Naive thymus-derived CD4-positive, alpha-beta T cell (primary cell): ENCODE results near the gene CCDC6. TPM values are rescaled to one million over a fixed set of nuclear protein-coding genes. Genes with fewer than 3 reads are reported as not detected.
"Not testable (repeated sequence)": the region's sequence is repeated elsewhere in the genome, so short reads cannot be mapped to it uniquely, and the experiment has no call there.

Source experiments
- ATAC-seq: fragments of 150-1000 bp; cut with Tn5 transposase; 2 replicates; pipeline ENCODE4 v1.10.0; 2021; ENCODE audit warnings: mild to moderate bottlenecking, moderate library complexity
- CTCF ChIA-PET: fragments of 350-600 bp; sonication (Branson Sonifier 250); formaldehyde crosslinking; loops from one replicate; lab custom pipeline; 2021; ENCODE audit warnings: antibody characterized with exemption; lab: Charles Lee
- POLR2A ChIA-PET: fragments of 350-600 bp; sonication (Branson Sonifier 250); formaldehyde crosslinking; loops from one replicate; lab custom pipeline; 2021; ENCODE audit warnings: antibody characterized with exemption, inconsistent platforms; lab: Charles Lee
- DNase-seq, 9 donors: peaks; one replicate each; pipeline versions ENCODE4 v3.0.0 to v3.0.0-alpha.2; 2020 to 2022; ENCODE audit warnings: mixed read lengths in 1 of 9
- H3K27ac ChIP-seq: one replicate; pipeline ENCODE4 v1.7.0; 2013; ENCODE audit warnings: mild to moderate bottlenecking, low read depth, low read length, moderate library complexity
- H3K27me3 ChIP-seq, 2 donors: one replicate each; pipeline ENCODE4 v1.7.0; 2013; ENCODE audit warnings: low read length in 2 of 2, mild to moderate bottlenecking in 2 of 2, moderate library complexity in 2 of 2; ENCODE audit not compliant: control insufficient read depth in 2 of 2, insufficient read depth in 2 of 2
- H3K36me3 ChIP-seq, 3 experiments: 1 replicate in 2 of 3; 2 replicates in 1 of 3; pipeline ENCODE4 v1.7.0; 2013; ENCODE audit warnings: low read length in 3 of 3, mild to moderate bottlenecking in 3 of 3, moderate library complexity in 1 of 3; ENCODE audit not compliant: insufficient read depth in 3 of 3, control insufficient read depth in 2 of 3
- H3K4me1 ChIP-seq, 2 donors: one replicate each; pipeline ENCODE4 v1.7.0; 2013; ENCODE audit warnings: low read length in 2 of 2, mild to moderate bottlenecking in 2 of 2, moderate library complexity in 1 of 2; ENCODE audit not compliant: control insufficient read depth in 2 of 2, insufficient read depth in 2 of 2
- H3K4me3 ChIP-seq: 2 replicates; pipeline ENCODE4 v1.7.0; 2013; ENCODE audit warnings: mild to moderate bottlenecking, low read length
- H3K9me3 ChIP-seq, 3 experiments: 1 replicate in 2 of 3; 2 replicates in 1 of 3; pipeline ENCODE4 v1.7.0; 2013; ENCODE audit warnings: low read length in 3 of 3; ENCODE audit not compliant: control insufficient read depth in 2 of 3
- H3K27ac Mint-ChIP-seq, 9 donors: one replicate each; pipeline ENCODE4 v1.8.0; 2020 to 2022; ENCODE audit warnings: mixed read lengths in 9 of 9, mild to moderate bottlenecking in 8 of 9, moderate library complexity in 5 of 9, inconsistent platforms in 2 of 9
- H3K27me3 Mint-ChIP-seq, 5 donors: one replicate each; pipeline ENCODE4 v1.8.0; 2021 to 2022; ENCODE audit warnings: mixed read lengths in 5 of 5, mild to moderate bottlenecking in 1 of 5
- H3K36me3 Mint-ChIP-seq, 5 donors: one replicate each; pipeline ENCODE4 v1.8.0; 2020 to 2022; ENCODE audit warnings: mixed read lengths in 5 of 5, mild to moderate bottlenecking in 3 of 5, inconsistent platforms in 1 of 5
- H3K4me1 Mint-ChIP-seq, 7 donors: one replicate each; pipeline ENCODE4 v1.8.0; 2020 to 2022; ENCODE audit warnings: mixed read lengths in 7 of 7, mild to moderate bottlenecking in 3 of 7, inconsistent platforms in 1 of 7
- H3K4me3 Mint-ChIP-seq, 10 donors: one replicate each; pipeline ENCODE4 v1.8.0; 2020 to 2022; ENCODE audit warnings: mild to moderate bottlenecking in 10 of 10, mixed read lengths in 10 of 10, moderate library complexity in 6 of 10, inconsistent platforms in 2 of 10
- H3K9me3 Mint-ChIP-seq, 11 donors: one replicate each; pipeline ENCODE4 v1.8.0; 2020 to 2022; ENCODE audit warnings: mixed read lengths in 11 of 11, mild to moderate bottlenecking in 4 of 11, inconsistent platforms in 1 of 11, moderate library complexity in 1 of 11
- intact Hi-C, 2 donors: fragments of 100-400 bp; cut with micrococcal nuclease; formaldehyde crosslinking; loops; one replicate each; pipeline ENCODE4 v1.15.1; 2023
- polyA plus RNA-seq, 2 donors: library from polyadenylated mRNA; unstranded; fragments of 300-500 nt; fragmentation: Illumina TruSeq; gene quantifications; one replicate each; pipeline ENCODE4 v1.2.3, GENCODE V29; 2021
- total RNA-seq, 6 experiments: library from RNA in 5 of 6; stranded (reverse) in 5 of 6; gene quantifications; 1 replicate in 5 of 6; 2 replicates in 1 of 6; pipeline ENCODE4 v1.2.3 and lab custom pipeline; 2021 to 2026

CCDC6 gene
- total and polyA plus RNA-seq, 7 experiments from 2014 or later = 4.2 to 34.3 (median 21.0) TPM

- Histone ChIP-seq H3K4me1 (no peaks in the 10 kb centered on the region), H3K9me3 (no peaks in the 10 kb centered on the region), H3K4me3 (no peak within 1 kb of the TSS), H3K36me3 (no peaks in the 10 kb centered on the region), H3K27ac (no peak within 1 kb of the TSS), H3K27me3 (no peaks in the 10 kb centered on the region)
- POLR2A ChIA-PET = no interaction called here
- intact Hi-C loops = no loop called here
- Mint-ChIP-seq H3K9me3 (no peaks in the 10 kb centered on the region), H3K4me3 (no peak within 1 kb of the TSS), H3K4me1 (no peaks in the 10 kb centered on the region), H3K27ac (no peak within 1 kb of the TSS), H3K36me3 (no peaks in the 10 kb centered on the region), H3K27me3 (peaks cover 0 to 25% (median 15%) of the 10 kb centered on the region in 5 donors)
- ATAC-seq = no peak
- CTCF ChIA-PET = no interaction called here
- DNase-seq = no peak
Measured at GRCh38 chr10:59753267-59753666, 153.1 kb downstream of the CCDC6 start, which contains the start of gene MRLN. Gene MRLN, minus strand, starts transcription at chr10:59753455.

GRCh38 chr10:59752278-59752940, 153.9 kb downstream of the CCDC6 start:
- no peak overlapping the region for H3K27ac Mint-ChIP-seq
- Histone ChIP-seq H3K27ac (no peak overlapping the region), H3K36me3 (no peaks in the 10 kb centered on the region), H3K4me1 (no peaks in the 10 kb centered on the region), H3K27me3 (no peaks in the 10 kb centered on the region), H3K9me3 (no peaks in the 10 kb centered on the region), H3K4me3 (no peak overlapping the region)
- H3K36me3 Mint-ChIP-seq = no peaks in the 10 kb centered on the region
- H3K4me1 Mint-ChIP-seq = no peaks in the 10 kb centered on the region
- intact Hi-C loops = no loop called here
- ChIA-PET CTCF (no interaction called here), POLR2A (no interaction called here)
- H3K27me3 Mint-ChIP-seq = peaks cover 4 to 32% (median 21%) of the 10 kb centered on the region in 5 donors
- ATAC-seq = no peak
- no peaks in the 10 kb centered on the region for H3K9me3 Mint-ChIP-seq
- no peak for DNase-seq
- no peak overlapping the region for H3K4me3 Mint-ChIP-seq

GRCh38 chr10:59750155-59750945, 156.0 kb downstream of the CCDC6 start:
- Histone ChIP-seq H3K27ac (no peak overlapping the region), H3K27me3 (no peaks in the 10 kb centered on the region), H3K9me3 (no peaks in the 10 kb centered on the region), H3K36me3 (no peaks in the 10 kb centered on the region), H3K4me3 (no peak overlapping the region), H3K4me1 (no peaks in the 10 kb centered on the region)
- H3K9me3 Mint-ChIP-seq = peaks cover 0 to 5% (median 0%) of the 10 kb centered on the region in 11 donors
- H3K27me3 Mint-ChIP-seq = peaks cover 8 to 34% (median 16%) of the 10 kb centered on the region in 5 donors
- ATAC-seq (no peak), DNase-seq (no peak)
- ChIA-PET POLR2A (no interaction called here), CTCF (no interaction called here)
- intact Hi-C loops = no loop called here
- no peak overlapping the region for H3K4me3 Mint-ChIP-seq
- H3K27ac Mint-ChIP-seq = no peak overlapping the region
- H3K36me3 Mint-ChIP-seq = no peaks in the 10 kb centered on the region
- no peaks in the 10 kb centered on the region for H3K4me1 Mint-ChIP-seq

GRCh38 chr10:59748834-59749233, 157.5 kb downstream of the CCDC6 start:
- H3K9me3 ChIP-seq = no peaks in the 10 kb centered on the region
- DNase-seq = no peak
- no peak for ATAC-seq
- CTCF ChIA-PET = no interaction called here
- H3K27ac ChIP-seq = no peak overlapping the region
- POLR2A ChIA-PET = no interaction called here
- Mint-ChIP-seq H3K4me1 (no peaks in the 10 kb centered on the region), H3K27me3 (peaks cover 8 to 34% (median 16%) of the 10 kb centered on the region in 5 donors), H3K9me3 (peaks cover 0 to 11% (median 0%) of the 10 kb centered on the region in 11 donors), H3K4me3 (no peak overlapping the region), H3K27ac (no peak overlapping the region), H3K36me3 (no peaks in the 10 kb centered on the region)
- no peaks in the 10 kb centered on the region for H3K36me3 ChIP-seq
- H3K4me1 ChIP-seq = no peaks in the 10 kb centered on the region
- intact Hi-C loops = no loop called here
- H3K27me3 ChIP-seq = no peaks in the 10 kb centered on the region
- H3K4me3 ChIP-seq = no peak overlapping the region

GRCh38 chr10:59745163-59745650, 161.1 kb downstream of the CCDC6 start:
- no peaks in the 10 kb centered on the region for H3K27me3 ChIP-seq
- H3K4me1 ChIP-seq = no peaks in the 10 kb centered on the region
- H3K4me3 ChIP-seq = no peak overlapping the region
- no peak for DNase-seq
- Mint-ChIP-seq H3K4me3 (no peak overlapping the region), H3K9me3 (peaks cover 0 to 24% (median 1%) of the 10 kb centered on the region in 11 donors), H3K36me3 (no peaks in the 10 kb centered on the region), H3K4me1 (no peaks in the 10 kb centered on the region), H3K27me3 (peaks cover 7 to 23% (median 13%) of the 10 kb centered on the region in 5 donors), H3K27ac (no peak overlapping the region)
- H3K36me3 ChIP-seq = no peaks in the 10 kb centered on the region
- H3K9me3 ChIP-seq = no peaks in the 10 kb centered on the region
- ChIA-PET CTCF (no interaction called here), POLR2A (no interaction called here)
- ATAC-seq = no peak
- intact Hi-C loops = no loop called here
- H3K27ac ChIP-seq = no peak overlapping the region

GRCh38 chr10:59744762-59745161, 161.6 kb downstream of the CCDC6 start:
- H3K27ac Mint-ChIP-seq, H3K4me3 ChIP-seq, H3K4me3 Mint-ChIP-seq, H3K27me3 ChIP-seq, H3K36me3 ChIP-seq, H3K9me3 ChIP-seq, H3K4me1 Mint-ChIP-seq, POLR2A ChIA-PET, H3K27ac ChIP-seq, CTCF ChIA-PET, H3K4me1 ChIP-seq, H3K36me3 Mint-ChIP-seq, DNase-seq, intact Hi-C loops, ATAC-seq: not testable (repeated sequence)
- Mint-ChIP-seq H3K9me3 (peaks cover 0 to 24% (median 1%) of the 10 kb centered on the region in 11 donors), H3K27me3 (peaks cover 7 to 22% (median 13%) of the 10 kb centered on the region in 5 donors)
